GM18508 (cell line): ENCODE measurements around the gene PRRT2.
"Not testable (repeated sequence)": the region's sequence is repeated elsewhere in the genome, so short reads cannot be mapped to it uniquely, and the experiment has no call there.

Experiments used
- ATAC-seq: cut with Tn5 transposase; IDR thresholded peaks from one replicate; pipeline ENCODE4 v1.9.1; 2021; ENCODE audit warnings: moderate number of reproducible peaks; ENCODE audit not compliant: insufficient read depth, unreplicated experiment

The PRRT2 gene

DNA sequence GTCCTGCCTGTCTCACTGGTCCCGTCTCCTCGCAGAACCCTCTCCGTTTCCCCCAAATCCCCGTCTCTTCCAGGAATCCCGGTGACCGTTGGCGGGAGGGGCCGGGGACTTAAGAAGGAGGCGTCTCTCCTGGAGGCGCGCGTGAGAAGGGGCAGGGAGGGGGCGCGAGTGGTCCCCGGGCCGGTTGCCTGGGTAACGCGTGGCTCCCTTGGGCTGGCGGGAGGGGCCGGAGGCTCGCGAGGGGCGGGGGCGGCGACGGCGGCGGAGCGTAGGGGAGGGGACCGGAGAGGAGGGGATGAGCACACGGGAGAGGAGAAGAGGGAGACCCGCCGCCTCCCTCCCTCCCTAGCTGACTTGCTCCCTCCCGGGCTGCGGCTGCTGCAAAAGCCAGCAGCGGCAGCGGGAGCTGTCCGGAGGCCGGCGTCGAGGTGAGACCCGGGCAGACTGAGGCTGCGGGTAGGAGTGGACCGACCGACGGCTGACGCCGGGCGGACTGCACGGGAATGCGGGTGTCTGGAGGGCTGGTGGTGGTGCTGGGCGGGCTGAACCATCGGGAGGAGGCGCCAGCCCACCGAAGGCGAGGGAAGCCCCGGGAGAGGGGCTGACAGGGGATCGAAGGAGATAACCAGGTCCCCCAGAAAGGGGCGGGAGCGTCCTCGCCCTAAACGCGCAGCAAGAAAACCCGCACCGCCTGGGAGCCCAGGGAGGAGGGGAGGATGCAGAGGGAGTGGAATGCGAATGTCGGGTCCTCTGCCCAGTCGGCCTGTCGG, at the start of gene PRRT2:
TSS of gene PRRT2 (plus strand) at position 298 of the 770 bp plus-strand sequence. CDS start 862 bp downstream, outside the sequence.
- ATAC-seq = no peak

- no peak for ATAC-seq
Observed at GRCh38 chr16:29763326-29763725, 48.7 kb upstream of the PRRT2 start.

- no peak for ATAC-seq
Observed at GRCh38 chr16:29765167-29766032, 46.6 kb upstream of the PRRT2 start.

DNA sequence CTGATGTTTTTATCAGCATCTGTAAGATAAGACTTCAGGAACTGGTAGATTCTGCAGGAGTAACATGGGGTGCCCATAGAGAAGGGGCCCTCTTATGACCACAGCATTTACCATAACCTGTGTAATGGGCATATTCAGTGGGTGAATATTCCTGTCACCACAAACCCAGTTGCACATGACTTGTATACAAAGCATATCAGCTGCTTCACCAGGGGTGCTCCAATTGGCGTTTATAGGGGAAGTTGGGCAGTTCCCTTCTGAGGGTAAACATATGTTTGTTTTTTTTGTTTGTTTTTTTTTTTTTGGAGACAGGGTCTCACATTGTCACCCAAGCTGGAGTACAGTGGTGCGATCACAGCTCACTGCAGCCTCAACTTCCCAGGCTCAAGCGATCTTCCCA, 45.4 kb upstream of the PRRT2 start:
- ATAC-seq = no peak

- no peak for ATAC-seq
Observed at GRCh38 chr16:29767062-29767461, 44.9 kb upstream of the PRRT2 start.

- no peak for ATAC-seq
Observed at GRCh38 chr16:29769507-29769906, 42.5 kb upstream of the PRRT2 start.

DNA sequence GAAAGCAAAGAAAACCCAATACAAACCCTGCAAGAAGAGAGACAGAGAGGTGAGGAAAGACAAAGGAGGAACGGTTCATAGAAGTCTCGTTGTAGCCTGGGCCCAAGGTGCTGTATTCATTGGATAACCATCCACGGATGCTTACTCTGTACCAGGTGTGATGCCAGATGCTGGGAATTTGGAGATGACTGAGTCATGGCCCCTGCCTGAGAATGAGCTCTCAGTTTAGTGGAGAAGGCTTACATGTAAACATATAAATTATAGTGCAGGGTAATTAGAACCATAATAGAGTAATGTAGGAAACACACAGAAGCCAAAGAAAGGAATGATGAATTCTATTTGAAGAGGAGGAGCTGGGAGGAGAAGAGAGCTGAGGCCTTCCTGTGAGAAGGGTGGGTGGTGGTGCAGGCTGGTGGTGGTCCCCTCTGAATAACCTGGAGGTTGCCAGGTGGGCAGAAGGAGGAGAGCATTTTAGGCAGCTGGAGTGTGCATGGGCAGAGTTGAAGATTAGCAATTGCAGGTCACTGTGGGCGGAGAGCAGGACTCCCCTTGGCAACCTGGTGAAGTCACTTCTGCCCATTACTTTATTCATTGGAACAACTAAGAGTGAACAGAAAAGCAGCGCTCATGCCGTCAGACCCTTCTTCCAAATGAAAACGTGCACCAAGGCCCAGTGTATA, 41.6 kb upstream of the PRRT2 start:
- ATAC-seq = no peak

DNA sequence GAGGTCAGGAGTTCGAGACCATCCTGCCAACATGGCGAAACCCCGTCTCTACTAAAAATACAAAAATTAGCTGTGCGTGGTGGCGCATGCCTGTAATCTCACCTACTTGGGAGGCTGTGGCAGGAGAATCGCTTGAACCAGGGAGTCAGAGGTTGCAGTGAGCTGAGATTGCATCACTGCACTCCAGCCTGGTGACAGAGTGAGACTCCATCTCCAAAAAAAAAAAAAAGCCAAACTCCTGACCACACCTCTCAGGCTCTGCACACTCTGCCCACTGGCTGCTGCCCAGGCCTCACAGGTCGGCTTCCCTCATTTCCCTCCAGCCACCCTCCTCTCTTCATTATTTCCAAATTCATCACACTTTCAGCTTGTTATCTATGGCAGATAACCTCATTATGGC, 39.7 kb upstream of the PRRT2 start:
- not testable (repeated sequence) for ATAC-seq

DNA sequence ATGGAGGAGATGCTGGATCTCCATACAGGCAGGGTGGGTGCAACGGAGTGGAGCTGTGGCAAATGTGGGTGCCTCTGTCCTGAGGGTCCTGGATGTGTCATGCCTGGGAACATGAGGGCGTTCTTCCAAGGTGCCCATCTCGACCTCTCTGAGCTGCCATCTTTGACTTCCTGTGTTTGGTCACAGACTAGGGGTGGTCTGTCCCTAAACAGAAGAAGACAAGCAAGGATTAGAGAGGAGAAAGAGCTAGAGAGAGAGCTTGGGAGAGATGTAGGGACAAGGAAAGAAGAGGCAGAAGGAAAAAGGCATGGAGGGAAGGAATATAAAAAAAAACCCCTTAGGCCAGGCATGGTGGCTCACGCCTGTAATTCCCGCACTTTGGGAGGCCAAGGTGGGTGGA, 37.3 kb upstream of the PRRT2 start:
- no peak for ATAC-seq

GRCh38 chr16:29775742-29776408, 36.1 kb upstream of the PRRT2 start:
- no peak for ATAC-seq

GRCh38 chr16:29777576-29778350, 34.2 kb upstream of the PRRT2 start, which contains the start of gene ZG16:
Gene ZG16 (plus strand): TSS chr16:29778256. CDS start chr16:29779267, 1,011 bp downstream.
- ATAC-seq = no peak

GRCh38 chr16:29779474-29779873, 32.5 kb upstream of the PRRT2 start:
- ATAC-seq = no peak

DNA sequence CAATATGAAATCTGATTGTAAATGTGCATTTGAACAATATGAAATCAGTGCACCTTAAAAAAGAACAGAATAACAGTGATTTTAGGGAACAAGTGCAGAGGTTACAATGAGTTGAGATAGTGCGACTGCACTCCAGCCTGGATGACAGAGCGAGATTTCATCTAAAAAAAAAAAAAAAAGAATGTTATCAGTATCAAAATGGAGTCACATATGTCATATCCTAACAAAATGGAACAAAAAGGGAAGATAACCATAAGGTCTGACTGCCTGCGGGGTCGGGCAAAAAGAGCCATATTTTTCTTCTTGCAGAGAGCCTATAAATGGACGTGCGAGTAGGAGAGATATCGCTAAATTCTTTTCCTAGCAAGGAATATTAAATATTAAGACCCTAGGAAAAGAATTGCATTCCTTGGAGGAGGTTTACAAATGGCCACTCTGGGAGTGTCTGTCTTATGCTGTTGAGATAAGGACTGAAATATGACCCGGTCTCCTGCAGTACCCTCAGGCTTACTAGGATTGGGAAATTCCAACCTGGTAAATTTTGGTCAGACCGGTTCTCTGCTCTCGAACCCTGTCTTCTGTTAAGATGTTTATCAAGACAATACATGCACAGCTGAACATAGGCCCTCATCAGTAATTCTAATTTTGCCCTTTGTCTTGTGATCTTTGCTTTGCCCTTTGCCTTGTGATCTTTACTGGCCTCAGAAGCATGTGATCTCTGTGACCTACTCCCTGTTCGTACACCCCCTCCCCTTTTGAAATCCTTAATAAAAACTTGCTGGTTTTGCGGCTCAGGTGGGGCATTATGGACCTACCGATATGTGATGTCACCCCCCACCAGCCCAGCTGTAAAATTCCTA, 28.7 kb upstream of the PRRT2 start:
- ATAC-seq = not testable (repeated sequence)

GRCh38 chr16:29784157-29784556, 27.8 kb upstream of the PRRT2 start:
- ATAC-seq = no peak

DNA sequence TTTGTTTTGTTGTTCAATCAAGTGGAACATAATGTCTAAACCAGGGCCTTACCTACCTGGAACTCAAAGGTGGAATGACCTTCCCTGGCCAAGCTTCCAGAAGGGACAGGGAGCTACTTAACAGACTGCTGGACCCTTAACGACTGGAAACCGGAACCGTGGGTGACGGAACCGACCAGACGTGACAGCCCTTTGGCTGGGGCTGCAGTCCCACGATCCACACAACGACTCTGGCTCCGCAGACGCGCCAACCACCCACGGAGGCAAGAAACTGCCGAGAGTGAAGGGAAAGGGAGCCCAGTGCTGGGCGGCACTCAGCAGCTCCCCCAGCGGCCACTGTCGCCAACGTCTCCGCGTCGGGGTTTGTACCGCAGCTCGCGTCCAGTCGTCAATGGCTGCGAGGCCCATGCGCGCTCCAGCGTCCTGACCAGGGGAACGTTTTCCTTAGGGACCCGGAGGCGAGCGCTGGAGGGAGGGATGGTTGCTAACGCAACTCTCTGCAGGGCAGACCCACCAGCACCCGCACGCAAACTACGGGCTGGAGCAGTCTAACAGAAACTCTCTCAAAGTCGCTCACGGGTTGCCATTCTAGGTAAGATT, 27.0 kb upstream of the PRRT2 start:
- ATAC-seq = no peak

- not testable (repeated sequence) for ATAC-seq
Observed at GRCh38 chr16:29787155-29787554, 24.8 kb upstream of the PRRT2 start.

- no peak for ATAC-seq
Observed at GRCh38 chr16:29789775-29790182, 22.2 kb upstream of the PRRT2 start.
